Activated CD4-positive, alpha-beta T cell treated with anti-CD3 and anti-CD28 coated beads, Interleukin-2, Interleukin-6, amounts not matched to agents 100 ng/mL and 50 ng/mL, durations not matched to agents 16 hours and 8 hours (primary cell): Measurements from ENCODE around the gene PRRT2.

ENCODE experiments used
- DNase-seq: peaks from one replicate; pipeline ENCODE4 v3.0.0-alpha.2; 2020

Gene PRRT2

DNA sequence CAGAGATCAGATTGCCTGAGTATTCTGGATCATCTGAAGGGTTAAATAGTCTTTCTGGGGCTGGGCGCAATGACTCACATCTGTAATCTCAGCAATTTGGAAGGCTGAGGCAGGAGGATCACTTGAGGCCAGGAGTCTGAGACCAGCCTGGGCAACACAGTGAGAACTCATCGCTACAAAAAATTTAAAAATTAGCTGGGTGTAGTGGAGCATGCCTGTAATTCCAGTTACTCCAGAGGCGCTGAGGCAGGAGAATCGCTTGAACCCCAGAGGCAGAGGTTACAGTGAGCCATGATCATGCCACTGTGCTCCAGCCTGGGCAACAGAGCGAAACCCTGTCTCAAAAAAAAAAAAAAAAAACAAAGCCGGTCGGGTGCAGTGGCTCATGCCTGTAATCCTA is 23.9 kb downstream of the PRRT2 start:
- no peak for DNase-seq

DNA sequence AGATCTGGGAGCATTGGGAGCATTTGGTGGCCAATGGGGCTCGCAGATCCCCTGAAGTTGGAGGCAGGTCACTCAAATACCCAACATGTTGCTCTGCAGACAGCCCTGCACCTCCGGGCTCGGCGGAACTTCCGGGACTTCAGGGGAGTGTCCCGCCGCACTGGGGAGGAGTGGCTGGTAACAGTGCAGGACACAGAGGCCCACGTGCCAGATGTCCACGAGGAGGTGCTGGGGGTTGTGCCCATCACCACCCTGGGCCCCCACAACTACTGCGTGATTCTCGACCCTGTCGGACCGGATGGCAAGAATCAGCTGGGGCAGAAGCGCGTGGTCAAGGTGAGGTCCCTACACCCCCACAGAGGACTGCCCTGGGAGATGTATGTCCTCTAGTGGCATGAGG is 24.6 kb downstream of the PRRT2 start:
- DNase-seq = no peak

DNA sequence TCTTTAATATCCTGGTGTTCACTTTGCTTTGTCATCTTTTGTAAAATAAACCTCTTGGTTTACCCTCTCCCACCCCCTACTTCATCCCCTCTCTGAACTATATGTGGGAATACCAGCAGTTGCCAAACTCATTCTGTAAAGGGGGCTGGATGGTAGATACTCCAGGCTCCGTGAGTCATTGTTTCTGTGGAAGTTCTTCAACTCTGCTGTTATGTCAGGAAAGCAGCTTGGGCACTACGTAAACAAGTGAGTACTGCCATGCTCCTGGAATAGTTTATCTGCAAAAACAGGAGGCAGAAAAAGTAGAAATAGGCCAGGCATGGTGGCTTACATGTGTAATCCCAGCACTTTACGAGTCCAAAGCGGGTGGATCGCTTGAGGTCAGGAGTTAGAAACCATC is 25.8 kb downstream of the PRRT2 start:
- no peak for DNase-seq

DNA sequence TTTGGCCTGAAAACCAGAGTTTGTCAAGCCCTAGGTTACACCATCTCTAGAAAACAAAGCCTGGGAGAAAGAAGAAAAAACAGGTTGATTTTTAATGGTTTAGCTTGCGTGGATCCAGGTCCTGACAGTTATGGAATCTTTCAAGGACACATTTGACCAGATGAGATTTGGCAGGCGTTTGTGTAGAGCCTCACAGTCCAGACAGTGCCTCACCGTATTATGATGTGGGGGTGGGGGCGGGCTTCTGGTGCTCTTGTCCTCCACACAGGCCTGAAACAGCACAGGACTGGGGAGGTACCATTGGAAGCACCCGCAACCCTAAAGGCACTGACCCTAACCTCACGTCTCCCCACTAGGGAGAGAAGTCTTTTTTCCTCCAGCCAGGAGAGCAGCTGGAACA is 27.8 kb downstream of the PRRT2 start:
- no peak for DNase-seq

DNA sequence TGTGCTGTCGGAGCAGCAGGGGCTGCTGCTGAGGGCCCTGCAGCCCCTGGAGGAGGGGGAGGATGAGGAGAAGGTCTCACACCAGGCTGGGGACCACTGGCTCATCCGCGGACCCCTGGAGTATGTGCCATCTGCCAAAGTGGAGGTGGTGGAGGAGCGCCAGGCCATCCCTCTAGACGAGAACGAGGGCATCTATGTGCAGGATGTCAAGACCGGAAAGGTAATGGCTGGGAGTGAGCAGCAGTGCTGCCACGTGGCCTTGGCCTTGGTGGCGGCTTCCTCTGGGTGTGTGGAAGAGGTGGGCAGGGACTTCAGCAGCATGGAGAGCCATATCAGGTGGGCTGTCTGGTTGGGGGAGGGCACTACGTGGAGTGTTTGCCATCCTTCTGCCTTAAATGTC is 28.2 kb downstream of the PRRT2 start:
- no peak for DNase-seq

DNA sequence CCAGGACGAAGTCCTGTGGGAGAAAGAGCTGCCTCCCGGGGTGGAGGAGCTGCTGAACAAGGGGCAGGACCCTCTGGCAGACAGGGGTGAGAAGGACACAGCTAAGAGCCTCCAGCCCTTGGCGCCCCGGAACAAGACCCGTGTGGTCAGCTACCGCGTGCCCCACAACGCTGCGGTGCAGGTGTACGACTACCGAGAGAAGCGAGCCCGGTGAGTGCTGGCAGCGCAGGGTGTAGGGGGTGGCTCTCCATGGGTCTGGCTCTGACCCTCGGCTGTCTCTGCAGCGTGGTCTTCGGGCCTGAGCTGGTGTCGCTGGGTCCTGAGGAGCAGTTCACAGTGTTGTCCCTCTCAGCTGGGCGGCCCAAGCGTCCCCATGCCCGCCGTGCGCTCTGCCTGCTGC is 29.6 kb downstream of the PRRT2 start:
- no peak for DNase-seq

DNA sequence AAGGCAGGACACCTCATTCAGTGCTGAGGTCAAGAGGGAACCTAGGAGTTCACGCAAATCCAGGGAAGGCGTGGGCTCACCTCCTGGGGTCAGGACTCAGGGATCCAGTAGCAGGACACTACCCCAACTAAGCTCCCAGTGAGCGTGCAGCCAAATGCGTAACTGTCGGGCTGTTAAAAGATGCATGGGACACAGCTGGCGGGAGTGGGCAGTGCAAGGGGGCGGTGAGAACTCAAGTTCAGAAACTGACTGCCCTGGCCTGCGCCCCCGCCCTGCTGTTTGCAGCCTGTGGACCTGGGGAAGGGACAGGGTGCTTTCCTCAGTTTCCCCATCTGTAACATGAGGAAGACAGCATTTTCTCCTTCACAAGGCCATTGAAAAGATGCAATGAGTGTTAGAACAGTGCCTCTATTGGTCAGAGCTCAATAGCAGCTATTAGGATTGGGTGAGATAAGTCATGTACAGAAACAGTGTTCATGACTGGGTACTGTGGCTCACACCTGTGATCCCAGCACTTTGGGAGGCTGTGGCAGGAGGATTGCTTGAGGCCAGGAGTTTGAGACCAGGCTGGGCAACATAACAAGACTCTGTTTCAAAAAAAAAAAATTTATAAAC is 30.8 kb downstream of the PRRT2 start:
- no peak for DNase-seq

DNA sequence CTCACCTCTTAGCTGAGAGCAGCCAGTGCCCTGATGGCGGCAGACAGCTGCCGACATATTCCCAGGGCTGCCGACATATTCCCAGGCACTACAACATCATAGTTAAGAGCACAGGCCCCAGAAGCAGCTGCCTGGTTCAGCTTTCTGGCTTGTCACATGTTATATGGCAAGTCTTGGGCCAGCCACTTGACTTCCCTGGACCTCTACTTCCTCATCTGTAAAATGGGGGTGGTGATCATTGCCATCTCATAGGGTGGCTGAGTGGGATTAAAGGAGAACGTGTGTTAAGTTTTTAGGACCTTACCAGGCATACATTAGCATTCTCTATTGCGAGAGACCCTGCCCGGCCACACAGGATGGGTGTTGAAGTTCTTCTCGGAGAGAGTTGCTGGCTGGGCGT is 31.9 kb downstream of the PRRT2 start:
- no peak for DNase-seq

DNA sequence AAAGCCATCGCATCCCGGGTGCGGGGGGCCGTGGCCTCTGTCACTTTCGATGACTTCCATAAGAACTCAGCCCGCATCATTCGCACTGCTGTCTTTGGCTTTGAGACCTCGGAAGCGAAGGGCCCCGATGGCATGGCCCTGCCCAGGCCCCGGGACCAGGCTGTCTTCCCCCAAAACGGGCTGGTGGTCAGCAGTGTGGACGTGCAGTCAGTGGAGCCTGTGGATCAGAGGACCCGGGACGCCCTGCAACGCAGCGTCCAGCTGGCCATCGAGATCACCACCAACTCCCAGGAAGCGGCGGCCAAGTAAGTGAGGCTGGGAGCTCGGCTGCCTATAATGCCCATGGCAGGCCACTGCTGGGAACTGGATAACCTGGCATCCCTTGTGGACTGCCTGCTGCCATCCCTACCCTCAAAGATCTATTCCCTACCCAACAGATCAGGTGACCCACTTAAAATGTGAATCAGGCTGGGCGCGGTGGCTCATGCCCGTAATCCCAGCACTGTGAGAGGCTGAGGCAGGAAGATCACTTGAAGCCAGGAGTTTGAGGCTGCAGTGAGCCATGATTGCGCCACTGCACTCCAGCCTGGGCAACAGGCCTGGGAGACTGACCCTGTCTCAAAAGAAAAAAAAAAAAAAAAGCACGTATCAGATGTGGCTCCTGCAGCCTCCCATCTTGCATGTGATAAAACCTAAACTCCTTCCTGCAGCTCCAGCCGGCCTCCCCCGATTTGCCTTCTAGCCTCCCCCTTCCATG is 32.8 kb downstream of the PRRT2 start:
- no peak for DNase-seq

DNA sequence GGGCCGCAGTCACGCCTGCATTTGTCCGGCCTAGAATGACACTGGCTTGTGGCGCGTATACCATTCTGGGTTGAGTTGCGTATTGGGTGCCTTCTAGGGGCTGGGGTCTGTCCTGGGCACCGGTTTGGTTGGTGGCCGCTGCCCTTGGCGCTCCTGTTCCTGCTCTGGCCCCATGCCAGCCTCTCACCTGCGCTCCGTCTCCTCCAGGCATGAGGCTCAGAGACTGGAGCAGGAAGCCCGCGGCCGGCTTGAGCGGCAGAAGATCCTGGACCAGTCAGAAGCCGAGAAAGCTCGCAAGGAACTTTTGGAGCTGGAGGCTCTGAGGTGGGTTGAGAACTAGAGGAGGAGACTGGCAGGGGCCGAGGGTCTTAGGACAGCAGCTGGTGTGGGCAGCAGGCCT is 33.7 kb downstream of the PRRT2 start:
- no peak for DNase-seq

DNA sequence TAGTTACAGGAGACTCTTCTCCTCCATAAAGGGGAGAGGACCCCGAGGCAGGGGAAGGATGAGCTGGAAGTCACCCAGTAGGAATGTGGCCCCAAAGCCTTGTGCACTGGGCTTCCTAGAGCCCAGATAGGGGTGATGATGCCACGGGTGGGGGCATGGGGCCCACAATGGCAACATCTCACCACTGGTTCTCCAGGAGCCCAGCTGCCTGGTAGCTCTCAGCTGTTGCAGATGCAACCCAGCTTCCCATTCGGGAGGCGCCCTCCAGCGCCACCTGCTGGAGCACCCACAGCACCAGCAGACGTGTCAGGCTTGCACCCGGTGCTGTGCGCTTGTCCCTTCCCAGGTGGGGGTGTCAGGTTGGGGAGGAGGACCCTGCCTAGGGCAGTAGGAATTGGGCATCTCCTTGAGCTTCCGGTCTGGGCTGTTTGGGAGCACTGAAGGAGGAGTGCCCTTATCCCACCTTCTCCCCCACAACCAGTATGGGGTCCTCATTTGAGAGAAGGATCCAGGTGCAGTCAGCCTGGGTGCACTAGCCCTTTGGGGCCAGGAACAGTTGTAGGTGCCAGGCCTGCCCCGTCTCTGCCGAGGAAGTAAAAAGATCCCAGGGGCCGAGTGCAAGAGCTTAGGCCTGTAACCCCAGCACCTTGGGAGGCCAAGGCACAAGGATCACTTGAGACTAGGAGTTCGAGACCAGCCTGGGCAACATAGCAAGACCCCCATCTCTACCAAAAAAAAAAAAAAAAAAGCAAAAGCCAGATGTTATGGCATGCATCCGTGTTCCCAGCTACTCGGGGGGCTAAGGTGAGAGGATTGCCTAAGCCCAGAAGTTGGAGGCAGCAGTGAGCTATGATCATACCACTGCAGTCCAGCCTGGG is 36.7 kb downstream of the PRRT2 start:
- DNase-seq = peak; percentile 89

DNA sequence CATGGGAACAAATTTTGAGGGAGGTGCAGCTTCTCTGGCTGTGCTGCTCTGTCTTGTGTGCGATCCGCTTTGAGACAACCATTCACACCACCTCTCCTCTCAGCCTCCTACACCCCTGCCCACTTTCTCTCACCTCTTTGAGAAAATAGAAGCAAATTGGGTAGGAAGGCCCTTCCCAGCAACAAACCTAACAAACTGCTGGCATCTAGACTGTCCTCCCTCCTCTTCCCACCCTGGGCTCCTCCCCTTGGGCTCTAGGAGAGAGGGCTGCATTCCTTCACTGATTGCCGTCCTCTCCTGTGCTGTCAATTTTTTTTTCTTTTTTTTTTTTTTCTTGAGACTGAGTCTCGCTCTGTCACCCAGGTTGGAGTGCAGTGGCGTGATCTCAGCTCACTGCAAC is 37.5 kb downstream of the PRRT2 start:
- DNase-seq = no peak

DNA sequence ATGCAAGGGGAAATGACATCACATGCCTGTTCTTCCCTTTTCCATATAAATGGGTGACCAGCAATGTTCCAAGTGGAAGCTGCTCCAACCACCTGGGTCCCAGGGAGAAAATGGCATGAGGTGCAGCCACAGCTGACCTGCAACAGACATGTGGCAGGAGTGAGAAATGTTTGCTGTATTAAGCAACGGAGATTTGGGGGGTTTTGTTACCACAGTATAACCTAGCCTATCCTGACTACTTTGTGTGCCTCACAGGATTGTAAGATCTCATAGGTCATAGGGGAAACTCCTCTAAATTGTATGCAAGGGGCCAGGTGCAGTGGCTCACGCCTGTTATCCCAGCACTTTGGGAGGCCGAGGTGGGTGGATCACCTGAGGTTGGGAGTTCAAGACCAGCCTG is 39.0 kb downstream of the PRRT2 start:
- DNase-seq = no peak

DNA sequence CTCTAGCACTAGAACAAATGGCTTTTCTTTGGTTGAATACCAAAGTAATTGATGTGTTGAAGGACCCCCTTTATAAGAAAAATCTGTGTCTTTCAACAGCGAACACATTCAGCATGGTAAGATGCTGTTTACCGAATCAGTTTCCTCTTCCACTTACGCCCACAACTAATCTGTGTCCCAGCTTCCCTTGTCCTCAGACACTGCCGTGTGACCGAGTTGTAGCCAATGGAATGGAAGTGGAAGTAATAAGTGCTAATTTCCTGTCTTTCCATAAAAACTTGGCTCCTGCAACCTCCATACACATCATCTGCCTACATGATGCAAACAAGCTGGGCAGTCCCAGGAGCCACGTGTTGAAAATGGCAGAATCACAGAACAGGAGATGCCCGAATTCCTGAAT is 40.7 kb downstream of the PRRT2 start:
- DNase-seq = no peak

DNA sequence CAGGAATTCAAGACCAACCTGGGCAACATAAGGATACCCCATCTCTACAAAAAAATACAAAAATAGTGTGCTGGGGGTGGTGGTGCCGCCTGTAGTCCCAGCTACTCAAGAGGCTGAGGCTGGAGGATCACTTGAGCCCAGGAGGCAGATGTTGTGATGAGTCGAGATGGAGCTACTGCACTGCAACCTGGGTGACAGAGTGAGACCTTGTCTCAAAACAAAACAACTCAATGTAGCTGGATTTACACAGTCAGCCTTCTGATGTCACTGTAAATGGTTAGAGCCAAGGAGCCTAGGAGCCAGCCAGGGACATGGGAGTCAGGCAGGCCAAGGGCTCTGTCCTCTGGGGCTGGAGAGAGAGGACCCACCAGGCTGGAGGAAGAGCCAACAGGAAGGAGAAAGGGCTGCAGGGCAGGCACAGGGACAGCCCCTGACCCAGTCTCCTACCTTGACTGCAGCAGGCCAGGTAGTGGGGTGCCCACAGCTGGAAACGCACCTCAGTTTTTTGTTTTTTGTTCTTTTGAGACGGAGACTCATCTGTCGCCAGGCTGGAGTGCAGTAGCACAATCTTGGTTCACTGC is 42.6 kb downstream of the PRRT2 start:
- DNase-seq = no peak

DNA sequence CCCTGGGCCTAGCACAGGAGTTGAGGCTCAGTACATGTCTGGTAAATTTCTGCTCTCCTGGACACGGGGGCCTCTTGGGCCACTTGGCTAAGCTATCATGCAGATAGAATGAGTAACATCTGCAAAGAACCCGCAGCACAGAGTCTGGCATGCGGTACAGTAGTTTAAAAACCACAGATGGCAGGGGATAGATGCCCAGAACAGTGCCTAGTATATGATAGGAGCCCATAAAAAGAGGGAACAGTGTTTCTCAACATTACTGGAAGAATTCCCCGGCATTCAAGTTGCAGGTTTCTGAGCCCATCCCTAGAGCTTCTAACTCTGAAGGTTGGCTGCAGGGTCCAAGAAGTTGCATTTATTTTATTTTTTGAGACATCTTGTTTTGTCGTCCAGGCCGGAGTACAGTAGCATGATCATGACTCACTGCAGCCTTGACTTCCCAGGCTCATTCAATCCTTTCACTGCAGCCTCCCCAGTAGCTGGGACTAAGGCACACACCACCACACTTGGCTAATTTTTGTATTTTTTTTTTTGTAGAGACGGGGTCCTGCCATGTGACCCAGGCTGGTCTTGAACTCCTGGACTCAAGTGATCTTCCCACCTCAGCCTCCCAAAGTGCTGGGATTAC is 45.3 kb downstream of the PRRT2 start:
- no peak for DNase-seq

DNA sequence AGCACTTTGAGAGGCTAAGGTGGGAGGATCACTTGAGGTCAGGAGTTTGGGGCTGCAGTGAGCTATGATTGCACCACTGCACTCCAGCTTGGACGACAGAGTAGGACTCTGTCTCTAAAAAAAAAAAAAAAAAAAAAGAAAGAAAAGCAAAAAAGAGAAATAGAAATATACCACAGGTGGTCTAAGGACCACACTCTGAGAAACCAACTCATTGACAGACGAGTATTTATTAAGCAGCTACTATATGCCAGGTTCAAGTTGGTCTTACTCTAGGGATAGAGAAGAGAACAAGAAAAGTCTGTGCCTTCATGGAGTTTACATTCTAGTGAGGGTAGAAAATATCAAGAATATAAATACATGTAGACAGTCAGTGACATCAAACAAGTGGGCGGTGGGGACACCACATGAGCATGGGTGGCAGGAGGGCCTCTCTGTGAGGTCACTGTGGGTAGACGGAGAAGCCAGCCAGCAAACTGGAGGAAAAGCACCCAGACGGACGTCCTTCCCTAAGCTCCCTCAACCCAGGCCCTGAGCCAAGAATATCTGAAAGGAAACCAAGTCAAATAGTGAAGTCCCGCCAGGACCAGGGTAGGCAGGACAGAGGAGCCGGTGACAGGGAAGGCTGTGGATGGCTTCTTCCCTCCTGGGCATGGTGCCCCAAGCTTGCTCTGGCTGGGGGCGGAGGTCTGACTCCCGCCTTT is 46.3 kb downstream of the PRRT2 start:
- DNase-seq = no peak

DNA sequence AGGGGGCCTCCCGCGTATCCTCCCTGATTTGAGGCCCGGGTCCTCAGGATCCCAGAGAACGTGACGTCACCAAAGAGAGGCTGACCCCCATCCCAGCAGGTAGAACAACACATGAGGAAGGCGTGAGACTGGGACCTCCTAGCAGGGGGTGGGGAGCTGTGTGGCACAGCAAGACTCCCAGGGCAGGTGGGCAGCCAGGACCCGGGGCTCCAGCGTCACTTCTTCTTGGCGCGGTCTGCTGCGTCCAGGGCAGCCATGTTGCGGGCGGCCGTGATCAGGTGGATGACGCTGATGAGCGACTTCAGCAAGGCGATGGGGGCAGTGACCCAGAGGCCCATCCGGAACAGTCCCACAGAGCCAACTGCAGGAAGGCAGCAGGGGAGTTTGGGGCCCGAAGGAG is 47.0 kb downstream of the PRRT2 start:
- DNase-seq = no peak

DNA sequence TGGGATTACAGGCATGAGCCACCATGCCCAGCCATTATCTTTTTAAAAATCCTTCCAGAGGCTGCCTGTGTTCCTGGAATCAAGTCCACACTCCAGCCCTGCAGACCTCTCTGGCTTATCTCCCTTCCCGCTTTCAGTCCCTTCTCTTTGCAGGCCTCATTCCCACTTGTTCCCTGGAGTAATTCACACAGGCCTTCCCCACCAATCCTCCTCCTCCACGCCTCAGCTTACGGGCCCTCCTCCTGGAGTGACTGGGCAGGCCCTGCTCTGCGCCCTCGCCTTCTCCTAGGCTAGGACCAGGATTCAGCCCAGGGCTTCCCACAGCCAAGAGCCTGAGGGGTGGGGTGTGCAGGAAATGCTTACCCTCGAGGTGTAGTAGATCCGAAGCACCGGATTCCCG is 48.2 kb downstream of the PRRT2 start:
- no peak for DNase-seq

DNA sequence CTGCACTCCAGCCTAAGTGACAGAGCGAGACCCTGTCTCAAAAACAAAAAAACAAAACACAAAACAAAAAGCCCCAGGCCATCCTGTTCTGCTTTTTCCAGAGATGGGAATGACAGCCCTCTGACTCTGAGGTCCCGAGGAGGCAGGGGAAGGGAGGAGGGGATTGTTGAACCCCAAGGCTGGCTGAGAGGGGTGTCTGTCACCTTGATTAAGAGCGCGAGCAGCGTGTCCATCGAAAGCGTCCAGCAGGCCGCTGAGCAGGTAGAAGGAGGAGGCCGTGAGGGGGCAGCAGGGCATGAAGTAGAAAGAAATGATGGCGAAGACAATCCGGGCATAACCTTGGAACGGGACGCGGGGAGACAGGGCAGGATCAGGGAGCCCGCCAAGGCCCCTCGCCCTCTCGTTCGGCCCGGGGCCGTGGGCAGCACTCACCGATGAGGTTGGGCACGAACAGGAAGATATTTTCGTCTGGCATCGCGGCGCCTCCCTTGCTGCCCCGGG is 50.4 kb downstream of the PRRT2 start:
- DNase-seq = peak; percentile 17

DNA sequence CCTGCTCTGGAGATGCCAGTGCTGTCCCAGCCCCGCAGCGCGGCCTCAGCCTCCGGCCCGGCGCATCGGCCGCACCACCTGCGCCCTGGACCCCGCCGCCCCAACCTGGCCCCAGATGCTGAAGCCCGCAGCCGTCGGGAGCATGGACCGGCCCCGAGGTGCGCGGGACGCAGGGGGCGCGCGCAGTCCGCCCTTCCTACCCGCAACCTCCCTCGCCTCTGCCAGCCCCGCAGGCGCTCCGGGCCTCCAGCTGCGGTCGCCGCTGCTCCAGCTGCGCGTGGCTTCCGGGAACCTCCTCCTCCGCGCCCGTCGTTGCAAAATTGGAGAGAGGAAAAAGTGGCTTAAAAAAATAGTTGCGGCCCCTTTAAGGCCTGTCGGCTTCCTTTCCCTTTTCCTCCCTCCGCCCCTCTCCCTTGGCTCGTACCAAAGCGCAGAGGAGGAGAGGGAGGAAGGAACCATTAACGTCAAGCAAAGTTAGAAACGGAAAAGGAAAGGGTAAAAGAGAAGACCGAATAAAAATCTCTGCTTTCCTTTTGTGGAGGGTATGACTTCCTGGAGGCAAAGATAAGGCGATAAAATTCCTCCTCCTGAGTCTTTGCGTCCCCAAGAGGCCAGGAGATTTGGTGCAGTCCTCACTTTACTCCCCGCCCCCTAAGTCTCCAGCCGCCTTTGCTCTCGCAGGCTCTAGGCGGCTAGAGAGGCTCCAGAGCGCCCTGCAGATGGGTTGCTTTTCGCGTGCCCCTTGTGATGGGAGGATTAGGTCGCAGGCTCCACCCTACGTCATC is 51.1 kb downstream of the PRRT2 start, which contains the start of gene CDIPT:
TSS of gene CDIPT (minus strand) at position 343 of the 785 bp plus-strand sequence. CDS start 369 bp downstream, outside the sequence.
- DNase-seq = peak; percentile 97
